Kidney (tissue), 14 donors: ENCODE measurements around the gene CLDN6. TPM values are rescaled to one million over a fixed set of nuclear protein-coding genes. Genes with fewer than 3 reads are reported as not detected.
A peak's percentile ranks its signal among the peaks of the same experiment; 100 is the strongest.

ENCODE experiments used
- DNase-seq, 5 donors: peaks; one replicate each; pipeline ENCODE4 v3.0.0-alpha.2; 2013 to 2020
- FAIRE-seq: peaks from 2 replicates; lab custom pipeline; 2012; peaks lifted over from hg19 to GRCh38; lab: Jason Lieb, UNC
- H3K27ac ChIP-seq, 2 donors: one replicate each; pipeline ENCODE4 v1.7.0; 2013; ENCODE audit warnings: low read depth in 2 of 2, low read length in 2 of 2, inconsistent platforms in 1 of 2
- H3K27me3 ChIP-seq: one replicate; pipeline ENCODE4 v1.7.1; 2013; ENCODE audit warnings: low read length, inconsistent platforms; ENCODE audit not compliant: control insufficient read depth, insufficient read depth
- H3K36me3 ChIP-seq, 3 donors: one replicate each; pipeline versions ENCODE4 v1.7.0 to v1.7.1; 2013; ENCODE audit warnings: low read length in 3 of 3, control low read depth in 1 of 3, inconsistent platforms in 1 of 3; ENCODE audit not compliant: insufficient read depth in 3 of 3, control insufficient read depth in 2 of 3
- H3K4me1 ChIP-seq, 3 donors: one replicate each; pipeline versions ENCODE4 v1.7.0 to v1.7.1; 2013; ENCODE audit warnings: low read length in 3 of 3, inconsistent platforms in 1 of 3, low read depth in 1 of 3; ENCODE audit not compliant: control insufficient read depth in 2 of 3, insufficient read depth in 2 of 3
- H3K4me3 ChIP-seq, 3 donors: one replicate each; pipeline versions ENCODE4 v1.7.0 to v1.8.1; 2013; ENCODE audit warnings: low read length in 3 of 3, control low read depth in 1 of 3, inconsistent platforms in 1 of 3
- H3K9ac ChIP-seq, 3 donors: one replicate each; pipeline versions ENCODE4 v1.7.0 to v1.7.1; 2013; ENCODE audit warnings: low read length in 3 of 3, control low read depth in 1 of 3, inconsistent platforms in 1 of 3
- H3K9me3 ChIP-seq, 3 donors: one replicate each; pipeline versions ENCODE4 v1.7.0 to v1.7.1; 2013; ENCODE audit warnings: low read length in 3 of 3, control low read depth in 1 of 3, inconsistent platforms in 1 of 3; ENCODE audit not compliant: control insufficient read depth in 2 of 3, insufficient read depth in 1 of 3
- intact Hi-C: fragments of 100-400 bp; cut with DNase I; formaldehyde crosslinking; loops from one replicate; pipeline ENCODE4 v1.11.1; 2022
- polyA plus RNA-seq: library from polyadenylated mRNA; stranded (reverse); fragments of 350-450 nt; fragmentation: Illumina TruSeq; extraction: RNeasy Lipid Tissue Mini Kit (QIAGEN cat#74804); gene quantifications from one replicate; pipeline ENCODE4 v1.2.3, GENCODE V29; 2014; ENCODE audit warnings: low read depth, low replicate concordance; ENCODE audit not compliant: insufficient read depth
- total RNA-seq: library from RNA; stranded (reverse); fragmentation: NEBNext Ultra II Directional; extraction: Animal tissue kit (Norgen Biotek cat#: 25700); gene quantifications from one replicate; pipeline ENCODE4 v1.2.1, GENCODE V29; 2021
- TF ChIP-seq, protein P1 (sequence below): IDR thresholded peaks from 3 replicates; pipeline ENCODE4 v1.5.1; 2012; ENCODE audit warnings: mild to moderate bottlenecking, moderate library complexity, borderline replicate concordance; ENCODE audit not compliant: insufficient read depth; ENCODE audit errors: extremely low read depth
- donor health status: control.
- donor health status: control.
- donor health status: control.
- donor health status: control.
- donor health status: control.
- donor health status: DM: yes; HTN: yes; CAD: no.
- donor health status: Normal renal cell carcinoma (clear cell type).

Gene CLDN6
- total and polyA plus RNA-seq, 2 donors from 2014 or later = 0.47 TPM; not detected in 1

DNA sequence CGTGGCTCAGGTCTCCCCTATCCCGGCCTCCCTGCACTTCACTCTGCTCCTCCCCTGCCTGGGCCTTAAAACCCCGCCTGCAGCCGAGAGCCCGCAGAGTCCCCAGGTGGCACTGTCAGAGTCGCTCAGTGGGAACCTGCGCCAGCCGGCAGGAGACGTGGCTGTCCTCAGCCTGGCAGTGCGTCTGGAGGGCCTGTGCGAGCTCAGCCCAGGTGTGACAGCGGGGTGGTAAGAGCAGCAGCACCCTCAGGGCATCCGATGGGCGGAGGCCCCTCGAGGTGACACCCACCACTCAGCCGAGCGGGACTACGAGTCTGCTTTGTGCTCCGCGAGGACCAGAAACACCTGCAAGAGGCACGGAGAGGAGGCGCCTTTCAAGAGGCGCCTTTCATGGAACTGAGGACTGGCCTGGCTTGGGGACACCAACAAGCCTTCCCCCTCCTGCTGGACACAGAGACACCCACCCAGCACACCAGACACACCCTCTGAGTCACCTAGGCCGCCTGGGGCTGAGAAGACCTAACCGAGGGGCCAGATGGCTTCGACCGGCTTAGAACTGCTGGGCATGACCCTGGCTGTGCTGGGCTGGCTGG lies 5.1 kb downstream of the CLDN6 start, which contains the start of gene CLDN9:
Gene CLDN9, plus strand, starts transcription at position 96 of the 593 bp plus-strand sequence. Its CDS starts 440 bp downstream, at position 536.
- no peak within 1 kb of the TSS for H3K27ac ChIP-seq
- H3K4me1 ChIP-seq = peaks cover 0 to under 1% (median 0%) of the 10 kb centered on the region in 3 donors
- peak in 4 of 5 donors; percentile 77 to 83 (median 80) for DNase-seq
- H3K27me3 ChIP-seq = peaks cover 5% of the 10 kb centered on the region
- intact Hi-C loops = no loop called here
- no peak within 1 kb of the TSS for H3K9ac ChIP-seq
- no peak within 1 kb of the TSS for H3K4me3 ChIP-seq
- TF ChIP-seq, protein P1, sequence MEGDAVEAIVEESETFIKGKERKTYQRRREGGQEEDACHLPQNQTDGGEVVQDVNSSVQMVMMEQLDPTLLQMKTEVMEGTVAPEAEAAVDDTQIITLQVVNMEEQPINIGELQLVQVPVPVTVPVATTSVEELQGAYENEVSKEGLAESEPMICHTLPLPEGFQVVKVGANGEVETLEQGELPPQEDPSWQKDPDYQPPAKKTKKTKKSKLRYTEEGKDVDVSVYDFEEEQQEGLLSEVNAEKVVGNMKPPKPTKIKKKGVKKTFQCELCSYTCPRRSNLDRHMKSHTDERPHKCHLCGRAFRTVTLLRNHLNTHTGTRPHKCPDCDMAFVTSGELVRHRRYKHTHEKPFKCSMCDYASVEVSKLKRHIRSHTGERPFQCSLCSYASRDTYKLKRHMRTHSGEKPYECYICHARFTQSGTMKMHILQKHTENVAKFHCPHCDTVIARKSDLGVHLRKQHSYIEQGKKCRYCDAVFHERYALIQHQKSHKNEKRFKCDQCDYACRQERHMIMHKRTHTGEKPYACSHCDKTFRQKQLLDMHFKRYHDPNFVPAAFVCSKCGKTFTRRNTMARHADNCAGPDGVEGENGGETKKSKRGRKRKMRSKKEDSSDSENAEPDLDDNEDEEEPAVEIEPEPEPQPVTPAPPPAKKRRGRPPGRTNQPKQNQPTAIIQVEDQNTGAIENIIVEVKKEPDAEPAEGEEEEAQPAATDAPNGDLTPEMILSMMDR = no peak
- no peaks in the 10 kb centered on the region for H3K9me3 ChIP-seq
- FAIRE-seq = no peak
- no peaks in the 10 kb centered on the region for H3K36me3 ChIP-seq

DNA sequence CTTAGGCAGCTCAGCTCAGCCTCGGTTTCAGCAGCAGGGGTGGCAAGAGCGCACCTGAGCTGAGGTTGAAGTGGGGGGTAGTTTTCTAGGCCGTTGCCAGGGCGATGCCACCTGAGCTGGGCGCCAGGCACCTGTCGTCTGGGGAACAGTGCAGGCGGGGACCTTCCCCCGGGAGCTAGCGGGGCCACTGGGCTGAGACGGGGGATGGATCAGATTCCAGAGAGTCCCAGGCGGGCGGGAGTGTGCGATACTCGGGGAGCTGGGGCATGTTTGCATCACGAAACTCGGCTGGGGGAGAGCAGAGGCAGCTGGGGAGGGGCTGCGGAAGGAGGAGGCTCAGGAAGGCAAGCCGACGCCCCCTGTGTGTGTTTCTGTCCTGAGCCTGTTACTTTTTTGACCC lies 5.7 kb downstream of the CLDN6 start:
- intact Hi-C loops = no loop called here
- H3K27ac ChIP-seq = no peak overlapping the region
- DNase-seq = peak in 4 of 5 donors; percentile 91 to 92 (median 92)

DNA sequence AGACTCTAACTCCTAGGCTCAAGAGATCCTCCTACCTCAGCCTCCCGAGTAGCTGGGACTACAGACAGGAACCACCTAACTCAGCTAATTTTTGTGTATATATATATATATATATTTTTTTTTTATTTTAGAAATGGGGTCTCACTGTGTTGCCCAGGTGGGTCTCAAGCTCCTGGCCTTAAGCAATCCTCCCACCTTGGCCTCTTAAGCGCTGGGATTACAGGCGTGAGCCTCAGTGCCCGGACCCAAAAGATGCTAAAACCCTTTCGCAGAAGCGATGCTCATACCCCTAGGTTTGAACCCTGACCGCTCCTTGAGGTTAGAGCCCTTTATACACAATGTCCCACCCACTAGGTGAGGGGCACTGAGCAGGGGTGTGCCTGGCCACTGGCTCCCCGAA lies 7.5 kb downstream of the CLDN6 start:
- no peak for FAIRE-seq
- peak overlapping the region in 1 of 2 donors; percentile 74 for H3K27ac ChIP-seq

More for the DNA sequence above, 5.7 kb downstream of the CLDN6 start:
- no peaks in the 10 kb centered on the region for H3K36me3 ChIP-seq
- H3K9ac ChIP-seq = no peak overlapping the region
- no peak for FAIRE-seq
- H3K4me3 ChIP-seq = no peak overlapping the region
- peaks cover 0 to 3% (median 0%) of the 10 kb centered on the region in 3 donors for H3K4me1 ChIP-seq
- peaks cover 5% of the 10 kb centered on the region for H3K27me3 ChIP-seq
- no peaks in the 10 kb centered on the region for H3K9me3 ChIP-seq
- TF ChIP-seq, protein P1 = no peak

More for the DNA sequence above, 7.5 kb downstream of the CLDN6 start:
- no peak overlapping the region for H3K9ac ChIP-seq
- H3K4me1 ChIP-seq = peaks cover 0 to 3% (median 0%) of the 10 kb centered on the region in 3 donors
- intact Hi-C loops = no loop called here
- H3K9me3 ChIP-seq = no peaks in the 10 kb centered on the region
- H3K27me3 ChIP-seq = peaks cover 5% of the 10 kb centered on the region
- H3K36me3 ChIP-seq = no peaks in the 10 kb centered on the region
- TF ChIP-seq, protein P1 = no peak
- DNase-seq = no peak
- H3K4me3 ChIP-seq = no peak overlapping the region
